Islet precursor cell (in vitro differentiated cells): Measurements from ENCODE around the gene PCAT6.
"Not testable (repeated sequence)": the region's sequence is repeated elsewhere in the genome, so short reads cannot be mapped to it uniquely, and the experiment has no call there.

ENCODE experiments used
- DNase-seq: peaks from one replicate; pipeline ENCODE4 v3.0.0-alpha.2; 2018

The PCAT6 gene

GRCh38 chr1:202807926-202808757 lies 2.6 kb upstream of the PCAT6 start, which contains the start of gene KDM5B:
Gene KDM5B, minus strand, starts transcription at chr1:202808421. Its CDS starts 116 bp downstream, at chr1:202808305.
- DNase-seq: peak; percentile 88

- no peak for DNase-seq
Measured at GRCh38 chr1:202809597-202810159, 1.1 kb upstream of the PCAT6 start.

- DNase-seq: no peak
Measured at GRCh38 chr1:202810193-202810614, 550 bp upstream of the PCAT6 start.

GRCh38 chr1:202811296-202812175 lies 782 bp downstream of the PCAT6 start:
- DNase-seq: peak; percentile 68

GRCh38 chr1:202812176-202813026 lies 1.6 kb downstream of the PCAT6 start:
- DNase-seq: peak; percentile 82

- no peak for DNase-seq
Measured at GRCh38 chr1:202815120-202815519, 4.4 kb downstream of the PCAT6 start.

GRCh38 chr1:202818819-202819218 lies 8.1 kb downstream of the PCAT6 start:
- no peak for DNase-seq

- DNase-seq: peak; percentile 68
Measured at GRCh38 chr1:202821467-202821866, 10.7 kb downstream of the PCAT6 start.

GRCh38 chr1:202825748-202826147 lies 15.0 kb downstream of the PCAT6 start:
- peak; percentile 65 for DNase-seq

GRCh38 chr1:202829223-202829622 lies 18.5 kb downstream of the PCAT6 start:
- not testable (repeated sequence) for DNase-seq

GRCh38 chr1:202831906-202832305 lies 21.2 kb downstream of the PCAT6 start:
- no peak for DNase-seq

GRCh38 chr1:202834771-202835547 lies 24.2 kb downstream of the PCAT6 start:
- DNase-seq: no peak

- no peak for DNase-seq
Measured at GRCh38 chr1:202835548-202836072, 24.9 kb downstream of the PCAT6 start.

GRCh38 chr1:202836623-202837403 lies 26.1 kb downstream of the PCAT6 start:
- DNase-seq: peak; percentile 81

- no peak for DNase-seq
Measured at GRCh38 chr1:202837746-202838262, 27.1 kb downstream of the PCAT6 start.

- DNase-seq: no peak
Measured at GRCh38 chr1:202843081-202843480, 32.3 kb downstream of the PCAT6 start.

GRCh38 chr1:202844259-202844658 lies 33.5 kb downstream of the PCAT6 start:
- no peak for DNase-seq

- no peak for DNase-seq
Measured at GRCh38 chr1:202844935-202845334, 34.2 kb downstream of the PCAT6 start.

GRCh38 chr1:202848191-202848542 lies 37.4 kb downstream of the PCAT6 start:
- no peak for DNase-seq
